OCI-M2 (cell line): ENCODE measurements around the gene CHD8.

Source experiments
- DNase-seq: peaks from one replicate; lab custom pipeline; 2025; ENCODE audit not compliant: unreplicated experiment; lab: John Stamatoyannopoulos, UW

Gene CHD8

DNA sequence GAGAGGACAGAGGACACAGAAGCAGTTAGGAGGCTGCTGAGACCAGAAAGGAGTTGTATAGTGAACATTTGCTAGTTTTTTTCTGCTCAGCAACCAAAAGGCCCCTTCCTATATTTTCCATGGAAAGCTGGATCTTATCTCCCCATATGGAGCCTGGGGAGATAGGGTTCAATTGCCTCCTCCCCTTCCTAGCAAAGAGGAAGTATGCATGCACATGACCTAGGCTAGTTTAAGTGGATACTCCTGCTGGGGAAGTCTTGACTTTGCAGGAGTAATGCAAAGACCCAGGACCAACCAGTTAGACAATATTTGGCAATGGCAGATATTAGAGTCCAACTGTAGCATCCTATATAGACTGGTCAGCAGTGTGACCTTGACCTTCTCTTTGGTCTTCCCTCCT, 15.1 kb downstream of the CHD8 start:
- peak; percentile 57 for DNase-seq

GRCh38 chr14:21437063-21437901, 18.6 kb downstream of the CHD8 start:
- DNase-seq: peak; percentile 98

DNA sequence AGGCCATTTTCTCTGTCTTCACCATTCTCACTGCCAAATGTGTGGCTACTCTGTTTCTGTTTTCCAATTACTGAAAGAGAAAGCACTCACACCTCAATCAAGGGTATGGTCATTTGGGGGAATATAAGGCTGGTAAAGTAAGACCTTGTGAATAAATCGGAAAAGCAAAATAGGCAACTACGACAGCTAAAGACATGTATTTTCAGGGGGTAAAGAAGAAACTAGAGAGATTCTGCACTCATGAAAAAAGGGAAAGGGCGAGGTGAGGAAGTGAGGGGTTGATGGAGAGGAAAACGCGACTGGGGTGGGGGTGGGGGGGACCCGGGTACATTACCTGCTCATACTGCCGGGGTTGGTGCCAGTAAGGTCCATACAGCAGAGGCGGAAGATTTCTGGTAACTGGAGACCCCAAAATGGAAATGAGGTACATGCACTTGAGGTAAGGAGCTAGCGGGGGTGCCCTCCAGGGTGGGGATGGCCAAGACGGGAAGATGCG, 19.3 kb downstream of the CHD8 start:
- DNase-seq: no peak

DNA sequence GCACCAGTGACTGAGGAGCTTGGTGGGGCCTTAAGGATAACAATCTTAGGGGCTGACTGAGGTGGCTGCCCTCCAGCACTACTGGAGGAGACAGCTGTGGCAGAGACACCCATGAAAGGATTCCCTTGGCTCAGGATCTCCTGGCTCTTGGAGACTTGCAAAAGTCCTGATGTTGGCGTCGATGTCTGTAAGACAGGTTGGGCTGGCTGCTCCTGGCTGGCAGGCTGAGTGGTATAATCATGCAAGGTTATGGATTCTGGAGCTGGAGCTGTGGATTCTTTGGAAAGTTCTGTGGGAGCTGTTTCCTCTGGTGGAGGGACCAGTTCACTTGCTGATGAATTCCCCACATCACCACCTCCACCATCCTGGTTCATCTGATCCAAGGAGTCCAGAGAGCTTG, 24.8 kb downstream of the CHD8 start:
- no peak for DNase-seq

DNA sequence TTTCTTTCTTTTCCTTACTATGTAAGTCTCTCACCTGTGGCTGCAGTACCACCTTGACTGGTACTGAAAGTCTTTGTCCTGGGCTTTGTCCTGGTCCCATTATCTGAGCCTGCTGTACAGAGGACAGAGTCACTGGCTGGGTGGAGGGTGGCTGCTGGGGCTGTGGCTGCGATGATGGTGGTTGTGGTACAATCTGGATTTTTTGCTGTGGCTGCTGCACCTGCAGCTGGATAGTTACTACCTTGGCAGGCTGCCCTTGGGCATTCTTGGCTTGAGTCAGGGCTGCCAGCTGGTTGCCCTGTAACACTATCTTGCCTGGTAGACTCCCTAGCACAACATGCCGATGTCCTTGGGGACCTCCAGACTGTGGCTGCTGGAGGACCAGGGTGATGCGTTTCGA, 27.0 kb downstream of the CHD8 start:
- no peak for DNase-seq

DNA sequence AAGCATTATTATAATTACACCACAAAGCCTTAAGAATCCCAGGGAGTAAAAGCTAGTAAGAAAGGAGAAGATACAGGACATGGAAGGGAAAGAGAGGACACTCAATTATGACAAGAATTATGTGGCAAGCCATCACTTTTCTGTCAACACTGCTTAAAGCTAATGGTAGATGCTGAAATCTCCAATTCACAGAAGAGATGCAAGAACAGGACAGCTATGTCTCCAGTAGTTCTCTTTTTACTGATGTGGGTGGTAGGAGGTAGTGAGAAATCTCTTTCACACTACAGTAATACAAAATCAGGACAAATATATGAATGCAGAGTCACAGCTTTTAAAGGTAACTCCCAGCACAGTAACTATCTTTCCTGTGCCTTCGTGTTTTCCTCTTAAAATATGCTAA, 29.2 kb downstream of the CHD8 start:
- DNase-seq: no peak

DNA sequence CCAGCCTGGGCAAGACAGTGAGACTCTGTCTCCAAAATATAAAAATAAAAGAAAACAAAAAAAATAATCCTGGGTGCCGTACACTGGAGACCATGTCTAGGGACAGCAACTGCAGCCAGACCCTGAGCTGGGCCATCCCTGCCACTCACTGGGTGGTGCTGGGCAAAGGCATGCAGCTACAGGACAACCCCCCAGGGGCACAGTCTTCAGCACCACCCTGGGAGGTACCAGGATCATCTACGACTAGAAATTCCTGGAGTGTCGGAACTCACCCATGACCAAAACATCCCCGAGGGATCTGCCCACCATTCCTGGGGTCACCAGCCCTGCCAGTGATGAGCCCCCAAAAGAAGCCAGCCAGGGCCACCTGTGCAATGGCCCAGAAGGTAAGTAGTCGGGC, 36.4 kb downstream of the CHD8 start:
- no peak for DNase-seq

DNA sequence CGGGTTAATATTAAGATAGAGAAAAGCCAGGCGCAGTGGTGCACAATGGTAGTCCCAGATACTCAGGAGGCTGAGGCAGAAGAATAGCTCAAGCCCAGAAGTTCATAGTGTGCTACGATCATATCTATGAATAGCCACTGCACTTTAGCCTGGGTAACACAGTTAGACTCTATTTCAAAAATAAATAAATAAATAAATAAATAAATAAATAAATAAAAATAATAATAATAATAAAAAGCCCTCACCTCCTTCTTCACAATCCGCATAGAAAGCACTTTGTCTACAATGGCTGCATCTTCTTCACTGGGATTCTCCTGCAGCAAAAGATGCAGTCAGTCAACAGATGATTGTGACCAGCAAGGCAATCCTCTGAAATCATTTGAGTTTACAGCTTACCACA, 40.6 kb downstream of the CHD8 start:
- DNase-seq: no peak

- no peak for DNase-seq
Observed at GRCh38 chr14:21414137-21414631, 41.7 kb downstream of the CHD8 start.

GRCh38 chr14:21408147-21408546, 47.8 kb downstream of the CHD8 start:
- no peak for DNase-seq

- DNase-seq: no peak
Observed at GRCh38 chr14:21406213-21406612, 49.7 kb downstream of the CHD8 start.

DNA sequence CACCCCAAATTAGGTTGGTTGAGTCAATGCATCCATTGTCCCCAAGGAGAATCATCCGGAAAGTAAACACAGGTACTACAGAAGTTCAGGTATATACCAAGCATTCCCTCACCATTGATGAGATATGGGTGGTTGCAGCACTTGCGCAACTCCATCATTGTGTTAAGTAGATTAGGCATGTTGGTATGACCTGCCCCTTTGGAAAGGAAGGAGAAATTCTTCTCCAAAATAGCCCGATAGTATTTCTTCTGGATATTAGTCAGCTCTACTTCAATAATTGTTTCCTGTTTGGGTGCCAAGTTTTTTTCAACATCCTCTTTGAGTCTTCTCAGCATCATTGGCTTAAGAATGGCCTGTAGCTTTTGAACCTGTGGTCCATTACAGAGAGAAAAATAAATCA, 50.8 kb downstream of the CHD8 start:
- no peak for DNase-seq

DNA sequence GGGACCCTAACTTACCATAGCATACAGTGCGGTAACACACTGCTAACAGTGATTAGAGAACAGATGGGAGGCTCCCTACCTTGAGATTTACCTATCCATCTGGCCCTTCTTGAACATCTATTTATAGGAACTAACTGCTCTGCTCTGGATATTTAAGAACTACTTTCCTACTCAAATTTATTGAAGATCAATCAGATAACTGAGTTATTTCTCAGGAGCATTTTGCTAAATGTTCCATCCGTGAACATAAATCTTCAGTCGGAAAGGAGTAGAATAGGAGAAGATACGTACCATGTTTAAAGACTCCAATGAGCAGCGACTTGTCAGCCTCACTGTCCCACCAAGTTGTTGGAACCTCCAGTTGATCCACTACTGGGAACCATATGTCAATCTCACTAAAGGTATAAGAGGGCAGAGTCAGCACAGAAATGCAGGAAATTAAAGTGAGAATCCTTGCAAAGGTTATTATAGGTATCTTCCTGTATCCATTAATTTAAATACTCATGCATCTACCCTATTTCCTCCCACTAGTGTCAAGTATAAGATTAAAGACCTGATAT, 56.5 kb downstream of the CHD8 start:
- no peak for DNase-seq

DNA sequence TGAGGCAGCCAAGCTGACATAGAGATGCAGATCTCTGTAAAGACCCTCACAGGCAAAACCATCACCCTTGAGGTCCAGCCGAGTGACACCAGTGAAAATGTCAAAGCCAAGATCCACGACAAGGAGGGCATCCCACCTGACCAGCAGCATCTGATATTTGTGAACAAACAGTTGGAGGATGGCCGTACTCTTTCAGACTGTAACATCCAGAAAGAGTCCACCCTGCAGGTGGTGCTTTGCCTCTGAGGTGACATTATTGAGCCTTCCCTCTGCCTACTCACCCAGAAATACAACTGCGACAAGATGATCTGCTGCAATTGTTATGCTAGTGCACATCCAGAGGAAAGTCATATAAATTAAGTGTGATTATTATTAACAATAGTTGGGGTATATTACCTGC, 57.0 kb downstream of the CHD8 start:
- no peak for DNase-seq

- DNase-seq: no peak
Observed at GRCh38 chr14:21395450-21395849, 60.5 kb downstream of the CHD8 start.

- no peak for DNase-seq
Observed at GRCh38 chr14:21385188-21385904, 70.6 kb downstream of the CHD8 start.

- no peak for DNase-seq
Observed at GRCh38 chr14:21384494-21384851, 71.5 kb downstream of the CHD8 start.

DNA sequence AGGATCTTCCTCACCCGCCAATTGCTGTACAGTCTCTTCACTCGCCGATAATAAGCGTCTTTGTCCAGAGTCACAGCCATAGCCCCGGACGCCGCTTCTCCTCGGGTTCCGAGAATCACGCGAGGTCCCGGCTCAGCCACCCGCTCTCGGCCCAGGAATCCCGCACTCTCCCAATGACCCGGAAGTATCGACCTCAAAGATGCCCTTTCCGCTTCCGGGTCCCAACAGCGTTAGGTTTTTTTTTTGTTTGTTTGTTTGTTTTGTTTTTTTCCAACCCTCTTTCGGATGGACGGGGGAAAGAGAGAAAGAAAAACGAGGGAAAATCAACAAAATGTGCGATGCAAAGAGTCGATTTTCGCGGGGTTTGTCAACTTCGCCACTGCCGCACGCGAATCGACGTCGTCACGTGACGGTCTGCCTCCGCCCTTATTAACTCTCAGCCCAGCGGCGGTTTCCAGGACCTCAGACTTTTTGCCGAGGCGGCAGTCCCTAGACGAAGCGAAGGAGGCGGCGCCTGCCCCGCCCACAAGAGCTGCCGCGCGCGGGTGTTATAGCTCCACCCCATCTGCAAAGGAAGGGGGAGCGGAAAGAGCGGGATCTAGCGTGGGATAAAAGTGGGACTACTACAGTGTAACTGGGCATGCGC, 72.0 kb downstream of the CHD8 start, which contains the start of gene SUPT16H:
Gene SUPT16H (minus strand): TSS at position 172 of the 646 bp plus-strand sequence. CDS start 92 bp downstream, at position 80.
- DNase-seq: peak; percentile 88

- no peak for DNase-seq
Observed at GRCh38 chr14:21382886-21383847, 72.8 kb downstream of the CHD8 start.

- DNase-seq: no peak
Observed at GRCh38 chr14:21382095-21382494, 73.8 kb downstream of the CHD8 start.
